NCI-H345 (cell line): ENCODE measurements around the gene DST.

ENCODE experiments used
- DNase-seq: peaks from one replicate; lab custom pipeline; 2025; lab: John Stamatoyannopoulos, UW

Gene DST

GRCh38 chr6:56624046-56624727 lies 18.5 kb downstream of the DST start:
- DNase-seq = no peak

GRCh38 chr6:56620229-56620868 lies 22.3 kb downstream of the DST start:
- DNase-seq = no peak

GRCh38 chr6:56618050-56618449 lies 24.6 kb downstream of the DST start:
- DNase-seq = no peak

GRCh38 chr6:56616967-56617366 lies 25.7 kb downstream of the DST start:
- DNase-seq = no peak

GRCh38 chr6:56613247-56613851 lies 29.3 kb downstream of the DST start:
- no peak for DNase-seq

GRCh38 chr6:56608332-56608731 lies 34.4 kb downstream of the DST start:
- no peak for DNase-seq

- DNase-seq = no peak
These were observed 35.5 kb downstream of the DST start for GRCh38 chr6:56607111-56607752.

- no peak for DNase-seq
These were observed 37.3 kb downstream of the DST start for GRCh38 chr6:56605435-56605834.

GRCh38 chr6:56604186-56604585 lies 38.5 kb downstream of the DST start:
- DNase-seq = no peak

GRCh38 chr6:56601390-56601789 lies 41.3 kb downstream of the DST start:
- DNase-seq = no peak

GRCh38 chr6:56595490-56596122 lies 47.1 kb downstream of the DST start:
- DNase-seq = peak; percentile 43

GRCh38 chr6:56594699-56595098 lies 48.0 kb downstream of the DST start:
- peak; percentile 80 for DNase-seq

- no peak for DNase-seq
These were observed 48.8 kb downstream of the DST start for GRCh38 chr6:56593801-56594318.

GRCh38 chr6:56582236-56582635 lies 60.5 kb downstream of the DST start:
- DNase-seq = no peak

- no peak for DNase-seq
These were observed 61.3 kb downstream of the DST start for GRCh38 chr6:56581296-56581925.

- no peak for DNase-seq
These were observed 62.4 kb downstream of the DST start for GRCh38 chr6:56580271-56580670.

GRCh38 chr6:56579155-56579851 lies 63.4 kb downstream of the DST start:
- DNase-seq = no peak

- no peak for DNase-seq
These were observed 67.0 kb downstream of the DST start for GRCh38 chr6:56575736-56576135.

- DNase-seq = no peak
These were observed 68.4 kb downstream of the DST start for GRCh38 chr6:56574292-56574691.

- no peak for DNase-seq
These were observed 69.1 kb downstream of the DST start for GRCh38 chr6:56573624-56574023.

- no peak for DNase-seq
These were observed 69.8 kb downstream of the DST start for GRCh38 chr6:56572788-56573471.
